H1 (cell line): ENCODE results near the gene TMBIM1. TPM values are rescaled to one million over a fixed set of nuclear protein-coding genes. Genes with fewer than 3 reads are reported as not detected.

Experiments used
- CTCF ChIA-PET: fragments of 300-600 bp; sonication (Branson Sonifier 250); formaldehyde crosslinking; loops from one replicate; lab custom pipeline; 2021; ENCODE audit not compliant: partially characterized antibody; lab: Charles Lee
- POLR2A ChIA-PET: fragments of 300-600 bp; sonication (Branson Sonifier 250); formaldehyde crosslinking; loops from one replicate; lab custom pipeline; 2021; ENCODE audit warnings: inconsistent platforms; ENCODE audit not compliant: partially characterized antibody; lab: Charles Lee
- DNase-seq, 2 experiments: peaks; one replicate each; pipeline versions ENCODE4 v3.0.0 to v3.0.0-alpha.2; 2010 to 2022; ENCODE audit warnings: low spot score in 2 of 2, low read depth in 1 of 2, mixed read lengths in 1 of 2
- FAIRE-seq: peaks from 2 replicates; lab custom pipeline; 2011; peaks lifted over from hg19 to GRCh38; lab: Jason Lieb, UNC
- H2AFZ ChIP-seq: 2 replicates; pipeline ENCODE4 v1.8.1; 2012; ENCODE audit warnings: low read length, inconsistent platforms
- H2AK5ac ChIP-seq: 2 replicates; pipeline ENCODE4 v1.6.1; 2013; ENCODE audit warnings: low read depth, low read length
- H2BK120ac ChIP-seq: replicated peaks from 2 replicates; pipeline ENCODE3; 2013; ENCODE audit warnings: low read depth, low read length, inconsistent platforms
- H2BK12ac ChIP-seq: 2 replicates; pipeline ENCODE4 v1.6.1; 2013; ENCODE audit warnings: low read depth, low read length
- H2BK15ac ChIP-seq: 2 replicates; pipeline ENCODE4 v1.6.1; 2013; ENCODE audit warnings: low read length
- H2BK20ac ChIP-seq: 2 replicates; pipeline ENCODE4 v1.6.1; 2013; ENCODE audit warnings: low read length
- H2BK5ac ChIP-seq: 2 replicates; pipeline ENCODE4 v1.6.1; 2013; ENCODE audit warnings: low read depth, low read length
- H3K14ac ChIP-seq: 2 replicates; pipeline ENCODE4 v1.6.1; 2013; ENCODE audit warnings: inconsistent platforms; ENCODE audit not compliant: insufficient read length
- H3K18ac ChIP-seq: 2 replicates; pipeline ENCODE4 v1.6.1; 2013; ENCODE audit warnings: low read length; ENCODE audit errors: extremely low read depth
- H3K23ac ChIP-seq: 2 replicates; pipeline ENCODE4 v1.6.1; 2013; ENCODE audit warnings: inconsistent platforms; ENCODE audit not compliant: insufficient read length
- H3K23me2 ChIP-seq: 2 replicates; pipeline ENCODE4 v1.6.1; 2013; ENCODE audit warnings: low read depth, low read length
- H3K27ac ChIP-seq: 2 replicates; pipeline ENCODE4 v1.6.1; 2011; ENCODE audit warnings: low read depth, low read length, inconsistent platforms
- H3K27me3 ChIP-seq, 4 experiments: replicated peaks in 1 of 4; 1 replicate in 1 of 4; 2 replicates in 3 of 4; pipeline versions ENCODE4 v1.6.1 to v1.8.1; 2011 to 2013; ENCODE audit warnings: low read length in 3 of 4, mild to moderate bottlenecking in 3 of 4, inconsistent platforms in 2 of 4, mixed read lengths in 2 of 4, moderate library complexity in 1 of 4; ENCODE audit not compliant: control insufficient read depth in 3 of 4, insufficient read depth in 3 of 4; ENCODE audit errors: extremely low read depth in 1 of 4
- H3K36me3 ChIP-seq, 4 experiments: 2 replicates each; pipeline versions ENCODE4 v1.6.1 to v1.8.1; 2011 to 2013; ENCODE audit warnings: mild to moderate bottlenecking in 4 of 4, low read length in 3 of 4, moderate library complexity in 2 of 4, control low read depth in 1 of 4, inconsistent platforms in 1 of 4; ENCODE audit not compliant: insufficient read depth in 4 of 4, control insufficient read depth in 2 of 4
- H3K4ac ChIP-seq: replicated peaks from 2 replicates; pipeline ENCODE3; 2013; ENCODE audit warnings: low read length, low read depth, mixed read lengths, inconsistent platforms; ENCODE audit not compliant: insufficient read length
- H3K4me1 ChIP-seq, 4 experiments: replicated peaks in 1 of 4; 1 replicate in 1 of 4; 2 replicates in 3 of 4; pipeline versions ENCODE4 v1.6.1 to v1.8.1; 2011 to 2013; ENCODE audit warnings: low read length in 3 of 4, inconsistent platforms in 2 of 4, mixed read lengths in 1 of 4; ENCODE audit not compliant: insufficient read depth in 4 of 4, control insufficient read depth in 3 of 4
- H3K4me2 ChIP-seq, 2 experiments: 2 replicates each; pipeline versions ENCODE4 v1.6.1 to v1.8.1; 2011 to 2013; ENCODE audit warnings: low read depth in 2 of 2, low read length in 2 of 2, control low read depth in 1 of 2, inconsistent platforms in 1 of 2, mild to moderate bottlenecking in 1 of 2; ENCODE audit not compliant: insufficient read depth in 1 of 2
- H3K4me3 ChIP-seq, 4 experiments: fragments of 200-600, 300-600 bp in 1 of 4; sonication (generic), shearing (Covaris generic), sonication (Bioruptor Twin) in 1 of 4; 2 replicates each; pipeline versions ENCODE4 v1.5.1 to v1.8.1; 2011 to 2016; ENCODE audit warnings: low read length in 4 of 4, low read depth in 3 of 4, control low read depth in 2 of 4, inconsistent platforms in 2 of 4, mild to moderate bottlenecking in 2 of 4, mixed read lengths in 1 of 4, moderate library complexity in 1 of 4; ENCODE audit not compliant: insufficient read depth in 2 of 4; ENCODE audit errors: extremely low read depth in 1 of 4
- H3K56ac ChIP-seq: replicated peaks from 2 replicates; pipeline ENCODE3; 2013; ENCODE audit warnings: low read depth, mild to moderate bottlenecking, mixed read lengths, low read length, inconsistent platforms; ENCODE audit not compliant: insufficient read length
- H3K79me1 ChIP-seq: 2 replicates; pipeline ENCODE4 v1.6.1; 2013; ENCODE audit warnings: low read depth, low read length, control low read depth
- H3K79me2 ChIP-seq, 2 experiments: 2 replicates each; pipeline versions ENCODE4 v1.6.1 to v1.8.1; 2012 to 2013; ENCODE audit warnings: low read length in 2 of 2, mild to moderate bottlenecking in 2 of 2, inconsistent platforms in 1 of 2; ENCODE audit not compliant: insufficient read depth in 2 of 2, control insufficient read depth in 1 of 2
- H3K9ac ChIP-seq, 4 experiments: replicated peaks in 1 of 4; 1 replicate in 1 of 4; 2 replicates in 3 of 4; pipeline versions ENCODE4 v1.6.1 to v1.8.1; 2011 to 2013; ENCODE audit warnings: low read depth in 3 of 4, low read length in 3 of 4, control low read depth in 2 of 4, mild to moderate bottlenecking in 2 of 4, moderate library complexity in 2 of 4, inconsistent platforms in 1 of 4; ENCODE audit errors: extremely low read depth in 1 of 4
- H3K9me3 ChIP-seq, 2 experiments: 2 replicates each; pipeline versions ENCODE4 v1.6.1 to v1.8.1; 2012 to 2013; ENCODE audit warnings: mild to moderate bottlenecking in 2 of 2, moderate library complexity in 2 of 2, control low read depth in 1 of 2, inconsistent platforms in 1 of 2, low read depth in 1 of 2, low read length in 1 of 2, mixed read lengths in 1 of 2; ENCODE audit not compliant: insufficient read depth in 2 of 2
- H4K20me1 ChIP-seq, 2 experiments: replicated peaks in 1 of 2; 2 replicates each; pipeline versions ENCODE3 to v1.8.1; 2011 to 2013; ENCODE audit warnings: inconsistent platforms in 2 of 2, low read length in 2 of 2, mild to moderate bottlenecking in 1 of 2; ENCODE audit not compliant: insufficient read depth in 2 of 2, control insufficient read depth in 1 of 2
- H4K5ac ChIP-seq: 2 replicates; pipeline ENCODE4 v1.6.1; 2013; ENCODE audit warnings: low read length, low read depth, mixed read lengths, inconsistent platforms; ENCODE audit not compliant: insufficient read length
- H4K8ac ChIP-seq: 2 replicates; pipeline ENCODE4 v1.8.0; 2013; ENCODE audit warnings: mild to moderate bottlenecking, moderate library complexity, low read length, inconsistent platforms; ENCODE audit not compliant: insufficient read depth; ENCODE audit errors: extremely low read depth
- H4K91ac ChIP-seq: replicated peaks from 2 replicates; pipeline ENCODE3; 2013; ENCODE audit warnings: low read length, mixed read lengths, inconsistent platforms; ENCODE audit not compliant: insufficient read length
- CHD1 ChIP-seq: IDR thresholded peaks from 2 replicates; pipeline ENCODE4 v1.6.1; 2012; ENCODE audit warnings: low read depth, low read length, improper control_type of control experiment
- CHD2 ChIP-seq: IDR thresholded peaks from 2 replicates; pipeline ENCODE4 v1.6.1; 2012; ENCODE audit warnings: low read length, improper control_type of control experiment
- FOSL1 ChIP-seq: IDR thresholded peaks from 2 replicates; pipeline ENCODE4 v1.6.1; 2011; ENCODE audit warnings: mild to moderate bottlenecking, low read depth, low read length, moderate library complexity; ENCODE audit not compliant: insufficient read depth
- GABPA ChIP-seq: IDR thresholded peaks from 2 replicates; pipeline ENCODE4 v1.6.1; 2011; ENCODE audit warnings: mild to moderate bottlenecking, low read length, moderate library complexity, borderline replicate concordance; ENCODE audit not compliant: insufficient read depth
- RBBP5 ChIP-seq: IDR thresholded peaks from 2 replicates; pipeline ENCODE4 v1.7.1; 2012; ENCODE audit warnings: low read depth, mild to moderate bottlenecking, inconsistent platforms, low read length, moderate library complexity, borderline replicate concordance
- RXRA ChIP-seq: IDR thresholded peaks from 2 replicates; pipeline ENCODE4 v1.6.1; 2011; ENCODE audit warnings: low read depth, mild to moderate bottlenecking, low read length, moderate library complexity; ENCODE audit not compliant: insufficient read depth
- SP4 ChIP-seq: IDR thresholded peaks from 2 replicates; pipeline ENCODE4 v1.6.1; 2012; ENCODE audit warnings: low read length, inconsistent platforms
- SRF ChIP-seq: IDR thresholded peaks from 2 replicates; pipeline ENCODE4 v1.6.1; 2011; ENCODE audit warnings: mild to moderate bottlenecking, low read depth, low read length, moderate library complexity
- TAF7 ChIP-seq: optimal IDR thresholded peaks from 2 replicates; pipeline ENCODE3; 2011; ENCODE audit warnings: low read depth, mild to moderate bottlenecking, inconsistent platforms, low read length, moderate library complexity, borderline replicate concordance
- ZNF274 ChIP-seq: IDR thresholded peaks from 2 replicates; pipeline ENCODE4 v1.7.0; 2012; ENCODE audit warnings: low read length, borderline replicate concordance; ENCODE audit errors: extremely low read depth
- WGBS, 2 experiments: shearing (Covaris generic) in 1 of 2; methylation state at CpG; one replicate each; pipeline versions ENCODE4 v1.1.6 to v1.1.7; 2013 to 2015; ENCODE audit warnings: low lambda C conversion rate in 2 of 2, mixed read lengths in 2 of 2, inconsistent platforms in 1 of 2, low coverage in 1 of 2, missing lambda C conversion rate in 1 of 2; ENCODE audit not compliant: insufficient replicate concordance in 2 of 2, insufficient coverage in 1 of 2, insufficient read length in 1 of 2; ENCODE audit errors: extremely low coverage in 1 of 2, missing lambda C conversion rate in 1 of 2; 5-methylcytosine and 5-hydroxymethylcytosine counted together
- polyA plus RNA-seq, 7 experiments: library from polyadenylated mRNA; depleted of rRNA in 3 of 7; stranded (reverse) in 5 of 7; unstranded in 2 of 7; fragments of >200 nt in 5 of 7; fragments of 200-250 nt in 2 of 7; gene quantifications; 1 replicate in 5 of 7; 2 replicates in 1 of 7; 4 replicates in 1 of 7; pipeline versions ENCODE4 v1.2.1 to v1.2.3, GENCODE V29; 2011 to 2013; ENCODE audit warnings: missing spikeins in 2 of 7, mixed read lengths in 2 of 7
- total RNA-seq: library from RNA; stranded (reverse); fragmentation: NEBNext Ultra II Directional; extraction: Animal tissue kit (Norgen Biotek cat#: 25700); gene quantifications from 2 replicates; pipeline ENCODE4 v1.2.1, GENCODE V29; 2021

The TMBIM1 gene
- total and polyA plus RNA-seq, 2 of the 8 experiments (the other 6 are each of a cell fraction or from before 2014, with no cell fraction given), result 22.1 to 36.8 TPM

GRCh38 chr2:218305383-218305782 is 13.1 kb upstream of the TMBIM1 start:
- no peak overlapping the region for H4K5ac ChIP-seq
- H3K4me2 ChIP-seq, result no peak overlapping the region
- no peak overlapping the region for H3K27ac ChIP-seq
- no peaks in the 10 kb centered on the region for H3K79me2 ChIP-seq
- no peaks in the 10 kb centered on the region for H3K79me1 ChIP-seq
- no peak overlapping the region for H3K4me3 ChIP-seq
- no peak overlapping the region for H2AK5ac ChIP-seq
- H4K20me1 ChIP-seq, result no peaks in the 10 kb centered on the region
- no peaks in the 10 kb centered on the region for H3K4me1 ChIP-seq
- no peak overlapping the region for H4K91ac ChIP-seq
- no peaks in the 10 kb centered on the region for H3K27me3 ChIP-seq
- H2BK20ac ChIP-seq, result no peak overlapping the region
- ChIA-PET POLR2A (no interaction called here), CTCF (interaction anchor here (0.9 to 7.6 kb wide), 4 partner anchors 19 to 89 kb away, joined by 3 to 96 read pairs (median 4); no protein-coding TSS in a partner anchor)
- FAIRE-seq (no peak), DNase-seq (no peak)
- WGBS, 2 experiments, result 91% methylated on average over 5 of the region's 5 CpGs; no CpG with 5 or more reads in 1 of the 2 experiments
- no peak overlapping the region for H3K23ac ChIP-seq
- H3K14ac ChIP-seq, result no peak overlapping the region
- H3K18ac ChIP-seq, result no peak overlapping the region
- no peak overlapping the region for H2BK120ac ChIP-seq
- no peak overlapping the region for H3K4ac ChIP-seq
- no peak overlapping the region for H2BK15ac ChIP-seq
- H3K9ac ChIP-seq, result no peak overlapping the region
- H2BK5ac ChIP-seq, result no peak overlapping the region
- H4K8ac ChIP-seq, result no peak overlapping the region
- no peaks in the 10 kb centered on the region for H3K9me3 ChIP-seq
- H3K56ac ChIP-seq, result no peak overlapping the region
- no peaks in the 10 kb centered on the region for H3K36me3 ChIP-seq
- H2BK12ac ChIP-seq, result no peak overlapping the region
- no peak overlapping the region for H2AFZ ChIP-seq
- no peaks in the 10 kb centered on the region for H3K23me2 ChIP-seq
- TF ChIP-seq GABPA (no peak), FOSL1 (no peak), TAF7 (no peak), CHD2 (no peak), SP4 (no peak), SRF (no peak), RBBP5 (no peak), CHD1 (no peak), RXRA (no peak), ZNF274 (no peak)
